GM12872 (cell line): ENCODE results near the gene DLEC1.

Source experiments
- CTCF ChIP-seq: IDR thresholded peaks from 3 replicates; pipeline ENCODE4 v1.5.1; 2011; ENCODE audit warnings: low read depth, mild to moderate bottlenecking, low read length, moderate library complexity; ENCODE audit not compliant: insufficient read depth

Gene DLEC1

DNA sequence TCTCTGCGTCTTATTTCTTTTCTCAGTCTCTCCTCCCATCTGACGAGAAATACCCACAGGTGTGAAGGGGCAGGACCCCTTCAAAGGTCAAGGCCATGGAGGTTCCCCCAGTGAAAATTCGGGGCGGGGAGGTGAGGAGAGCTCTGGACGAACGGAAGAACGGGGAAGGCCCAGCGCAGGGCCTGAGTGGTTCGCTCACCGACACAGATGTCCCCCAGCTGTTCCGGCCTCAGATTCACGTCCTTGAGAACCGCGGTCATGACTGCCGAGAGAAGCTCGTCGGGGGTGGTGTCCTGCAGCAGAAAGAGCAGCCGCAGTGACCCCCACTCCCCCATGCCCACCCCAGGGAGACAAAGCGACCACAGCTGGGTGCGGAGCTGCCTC is 97.4 kb downstream of the DLEC1 start:
- no peak for TF ChIP-seq CTCF

DNA sequence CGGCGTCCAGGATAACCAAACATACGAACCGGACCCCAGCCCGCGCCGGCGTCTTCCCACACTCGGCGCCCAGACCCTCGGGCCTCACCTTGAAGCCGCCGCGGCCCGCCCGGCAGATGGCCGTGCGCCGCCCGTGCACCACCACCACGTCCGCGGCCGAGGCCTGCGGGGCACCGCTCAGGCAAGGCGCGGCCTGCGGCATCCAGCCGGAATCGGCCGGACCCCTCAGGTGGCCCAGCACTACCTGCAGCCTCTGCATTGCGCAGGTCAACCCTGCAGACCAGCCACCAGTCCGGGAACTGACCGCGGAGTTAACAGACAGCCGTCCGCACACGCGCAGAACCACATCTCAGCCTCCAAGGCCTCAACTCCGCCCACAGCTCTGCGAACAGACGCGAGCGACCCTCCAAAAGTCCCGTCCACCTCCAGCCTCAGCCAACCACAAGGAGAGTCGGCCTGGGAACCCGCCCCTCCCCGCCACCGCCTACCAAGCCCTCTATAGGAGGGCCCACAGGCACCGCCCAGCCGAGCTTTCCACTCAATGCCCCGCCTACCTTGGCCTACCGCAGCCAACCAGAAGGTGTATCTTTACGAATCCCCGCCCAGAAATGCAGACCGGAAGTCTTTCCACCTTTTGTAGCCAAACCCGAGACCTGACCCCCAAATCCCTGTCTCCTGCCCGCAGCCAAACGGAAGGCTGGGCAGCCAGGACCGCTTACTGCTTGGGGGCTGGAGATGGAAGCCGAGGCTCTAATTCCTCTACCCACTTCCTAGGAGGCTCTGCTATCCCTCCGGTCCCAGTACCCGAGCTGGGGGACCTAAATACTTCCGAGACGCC is 98.0 kb downstream of the DLEC1 start, which contains the start of gene ACAA1:
ACAA1 (minus strand) TSS at position 351 of the 838 bp plus-strand sequence; CDS start at position 259, 92 bp downstream.
- no peak for TF ChIP-seq CTCF

DNA sequence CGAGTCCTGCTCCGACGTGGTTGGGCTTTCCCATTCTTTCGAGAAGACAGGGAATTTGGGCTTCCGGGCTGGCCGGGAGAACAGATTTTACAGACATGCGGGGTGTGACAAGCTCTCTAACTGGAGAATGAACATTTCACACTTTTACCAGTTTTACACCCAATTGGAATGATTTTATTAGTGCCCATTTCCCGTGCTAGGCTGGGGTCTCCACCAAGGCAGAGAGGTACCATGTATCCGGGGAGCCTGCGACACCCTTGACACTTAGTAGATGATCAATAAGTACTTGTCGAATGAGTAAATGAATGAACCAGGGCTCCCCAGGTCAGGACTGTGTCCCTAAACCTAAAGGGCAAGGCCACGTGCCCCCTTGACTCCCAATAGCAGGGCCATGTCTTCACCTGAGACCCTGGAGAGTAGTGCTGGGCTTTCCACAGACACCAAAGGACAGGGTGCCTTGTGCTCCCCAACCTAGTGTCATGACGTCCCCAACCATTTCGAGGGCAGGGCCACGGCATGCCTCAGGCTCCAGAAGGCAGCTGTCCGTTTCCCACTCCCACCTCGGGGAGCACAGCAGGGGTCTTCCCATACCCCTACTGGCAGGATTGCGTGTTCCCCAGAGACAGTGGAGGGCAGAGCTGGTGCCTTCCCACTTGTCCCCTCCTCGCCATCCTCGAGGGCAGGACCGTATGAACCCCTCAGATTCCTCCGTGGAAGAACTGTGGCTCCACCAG is 98.8 kb downstream of the DLEC1 start:
- no peak for TF ChIP-seq CTCF

DNA sequence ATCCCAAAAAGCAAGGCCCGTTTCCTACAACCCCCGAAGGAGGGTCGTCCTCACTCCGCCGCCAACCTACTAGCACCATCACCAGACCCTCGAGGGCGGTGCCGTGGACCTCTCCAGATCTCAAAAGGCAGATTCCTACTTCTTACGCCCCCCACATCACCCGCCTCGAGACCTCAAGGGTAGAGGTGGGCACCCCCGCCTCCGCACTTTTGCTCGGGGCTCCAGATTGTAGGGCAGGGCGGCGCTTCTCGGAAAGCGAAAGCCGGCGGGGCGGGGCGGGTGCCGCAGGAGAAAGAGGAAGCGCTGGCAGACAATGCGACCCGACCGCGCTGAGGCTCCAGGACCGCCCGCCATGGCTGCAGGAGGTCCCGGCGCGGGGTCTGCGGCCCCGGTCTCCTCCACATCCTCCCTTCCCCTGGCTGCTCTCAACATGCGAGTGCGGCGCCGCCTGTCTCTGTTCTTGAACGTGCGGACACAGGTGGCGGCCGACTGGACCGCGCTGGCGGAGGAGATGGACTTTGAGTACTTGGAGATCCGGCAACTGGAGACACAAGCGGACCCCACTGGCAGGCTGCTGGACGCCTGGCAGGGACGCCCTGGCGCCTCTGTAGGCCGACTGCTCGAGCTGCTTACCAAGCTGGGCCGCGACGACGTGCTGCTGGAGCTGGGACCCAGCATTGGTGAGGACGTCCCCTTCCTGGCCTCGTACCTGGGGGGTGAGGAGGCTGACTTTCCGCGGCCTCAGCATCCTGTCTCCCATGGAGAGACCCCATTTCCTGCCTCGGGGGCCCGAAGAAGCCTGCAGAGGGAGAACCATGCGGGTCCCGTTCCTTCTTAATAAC is 99.6 kb downstream of the DLEC1 start, which contains the start of gene MYD88:
MYD88 (plus strand) TSS at position 313 of the 842 bp plus-strand sequence; CDS start at position 353, 40 bp downstream.
- no peak for TF ChIP-seq CTCF

DNA sequence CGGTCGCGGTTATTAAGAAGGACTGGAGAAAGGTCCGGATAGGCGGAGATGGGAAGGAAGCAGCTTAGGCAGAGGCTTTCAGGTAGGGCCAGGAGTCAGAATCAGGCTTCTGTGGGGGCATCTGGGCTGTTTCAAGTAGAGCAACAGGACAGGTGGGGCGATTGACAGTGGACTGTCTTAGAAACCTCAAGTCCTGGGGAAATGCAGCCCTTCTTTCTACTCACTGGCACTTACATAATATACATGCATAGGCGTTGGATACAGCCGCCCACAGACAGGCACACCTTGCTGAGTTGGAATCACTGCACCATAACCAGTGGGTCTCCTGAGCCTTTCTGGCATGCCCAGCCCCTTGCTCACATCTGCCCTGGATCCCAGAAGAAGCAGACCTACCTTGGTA is 100.2 kb downstream of the DLEC1 start:
- no peak for TF ChIP-seq CTCF

- TF ChIP-seq CTCF: no peak
These were observed 100.6 kb downstream of the DLEC1 start for GRCh38 chr3:38139652-38140051.
